Suprapubic skin (tissue), 3 donors: ENCODE data around the gene RELL1.

ENCODE experiments used
- CTCF ChIP-seq, 2 donors: fragments of 200-600 bp in 1 of 2; fragments of 450-650 bp in 1 of 2; sonication (generic) in 1 of 2; IDR thresholded peaks; one replicate each; pipeline ENCODE4 v1.5.1; 2016 to 2019; ENCODE audit warnings: antibody characterized with exemption in 2 of 2, mild to moderate bottlenecking in 1 of 2, moderate library complexity in 1 of 2
- POLR2A ChIP-seq, 2 donors: fragments of 450-650 bp; IDR thresholded peaks; one replicate each; pipeline ENCODE4 v1.6.1; 2017; ENCODE audit warnings: antibody characterized with exemption in 2 of 2, mild to moderate bottlenecking in 2 of 2, moderate library complexity in 2 of 2

- TF ChIP-seq CTCF (IDR thresholded peaks at IDR 0.05) (no peak), POLR2A (IDR thresholded peaks at IDR 0.05) (no peak)
Measured at GRCh38 chr4:37594099-37594498, 92.1 kb downstream of the RELL1 start.
